LNCAP (cell line): ENCODE measurements around the gene FAM168A.

ENCODE experiments used
- CTCF ChIP-seq: fragments of 450-650 bp; IDR thresholded peaks from 2 replicates; pipeline ENCODE4 v1.5.1; 2017; ENCODE audit warnings: mild to moderate bottlenecking

FAM168A gene

GRCh38 chr11:73636249-73636648 lies 38.3 kb upstream of the FAM168A start:
- no peak for TF ChIP-seq CTCF

GRCh38 chr11:73635721-73636120 lies 37.8 kb upstream of the FAM168A start:
- TF ChIP-seq CTCF: no peak

GRCh38 chr11:73633999-73634398 lies 36.1 kb upstream of the FAM168A start:
- TF ChIP-seq CTCF: no peak

DNA sequence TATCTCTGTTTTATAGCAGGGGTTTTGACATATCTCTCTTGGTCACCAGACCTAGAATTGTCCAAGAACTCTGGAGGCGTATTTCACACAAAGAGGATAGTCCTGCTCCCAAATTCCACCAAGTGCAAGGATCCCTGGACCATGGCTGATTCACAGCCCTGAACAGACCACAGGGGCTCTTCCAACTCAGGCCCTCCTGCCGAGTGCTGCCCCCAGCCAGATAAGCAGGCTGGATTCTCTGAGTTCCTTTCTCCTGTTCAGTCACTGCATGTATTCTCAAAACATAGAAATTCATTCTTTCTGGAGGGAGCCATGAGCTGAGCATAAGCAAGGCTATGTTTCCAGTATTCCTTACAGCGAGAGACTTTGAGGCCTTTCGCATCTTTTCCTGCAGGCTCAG lies 35.1 kb upstream of the FAM168A start:
- no peak for TF ChIP-seq CTCF

DNA sequence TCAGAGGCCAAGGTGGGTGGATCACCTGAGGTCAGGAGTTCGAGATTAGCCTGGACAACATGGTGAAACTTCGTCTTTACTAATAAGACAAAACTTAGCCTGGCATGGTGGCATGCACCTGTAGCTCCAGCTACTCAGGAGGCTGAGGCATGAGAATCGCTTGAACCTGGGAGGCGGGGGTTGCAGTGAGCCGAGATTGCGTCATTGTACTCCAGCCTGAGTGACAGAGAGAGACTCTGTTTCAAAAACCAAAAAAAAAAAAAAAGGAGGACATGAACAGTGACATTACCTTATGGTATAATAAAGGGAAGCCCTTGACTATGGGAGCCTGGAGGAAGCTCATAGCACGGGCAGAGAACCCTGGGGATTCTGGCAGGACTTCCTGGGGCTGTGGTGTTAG lies 32.0 kb upstream of the FAM168A start:
- no peak for TF ChIP-seq CTCF

DNA sequence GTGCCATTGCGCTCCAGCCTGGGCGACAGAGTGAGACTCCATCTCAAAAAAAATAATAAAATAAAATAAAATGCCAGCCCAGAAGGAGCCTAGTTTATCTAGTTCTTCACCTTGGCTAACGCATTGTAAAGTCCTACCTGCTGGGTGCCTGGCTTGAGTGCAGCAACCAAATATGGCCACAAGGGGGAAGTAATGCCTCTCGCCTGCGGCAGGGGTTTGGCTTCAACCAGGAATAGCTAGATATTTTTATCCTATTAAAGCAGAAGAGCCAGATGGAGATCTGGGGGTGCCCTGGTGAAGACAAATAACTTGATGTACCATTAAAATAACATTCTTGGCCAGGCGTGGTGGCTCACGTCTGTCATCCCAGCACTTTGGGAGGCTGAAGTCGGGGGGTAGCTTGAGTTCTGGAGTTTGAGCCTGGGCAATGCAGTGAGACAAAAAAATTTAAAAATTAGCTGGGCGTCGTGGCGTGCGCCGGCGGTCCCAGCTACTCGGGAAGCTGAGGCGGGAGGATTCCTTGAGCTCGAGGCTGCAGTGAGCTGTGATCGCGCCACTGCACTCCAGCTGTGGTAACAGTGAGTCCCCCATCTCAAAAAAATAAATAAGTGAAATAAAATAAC lies 27.9 kb upstream of the FAM168A start:
- peak; percentile 96 for TF ChIP-seq CTCF

DNA sequence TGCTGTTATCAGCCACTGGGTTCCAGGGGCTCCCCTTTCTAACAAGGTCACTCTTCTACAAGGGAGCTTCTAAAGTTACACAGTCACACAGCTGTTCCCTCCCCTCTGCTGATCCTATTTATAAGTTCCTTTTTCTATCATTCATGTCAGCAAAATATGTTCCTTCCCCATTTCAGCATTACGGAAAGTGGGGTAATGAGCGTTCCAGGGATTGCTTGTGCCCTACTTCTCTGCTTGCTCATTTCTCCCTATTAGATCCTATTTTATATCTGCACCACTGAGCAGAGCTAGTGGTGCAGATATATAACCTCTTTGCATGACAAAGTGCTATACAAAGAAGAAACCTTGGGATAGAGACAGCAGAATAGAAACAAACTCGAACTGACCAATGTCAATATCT lies 25.8 kb upstream of the FAM168A start:
- TF ChIP-seq CTCF: no peak
